H9 (cell line): ENCODE data around the gene PNPLA1. TPM values are rescaled to one million over a fixed set of nuclear protein-coding genes. Genes with fewer than 3 reads are reported as not detected.

ENCODE experiments used
- DNase-seq: peaks from one replicate; pipeline ENCODE4 v3.0.0-alpha.2; 2017
- H2AFZ ChIP-seq: one replicate; pipeline ENCODE4 v1.6.1; 2013; ENCODE audit warnings: mild to moderate bottlenecking, low read length, control low read depth, moderate library complexity
- H2AK5ac ChIP-seq: 2 replicates; pipeline ENCODE4 v1.6.1; 2013; ENCODE audit warnings: low read length, control low read depth, mixed read lengths; ENCODE audit not compliant: insufficient read length
- H2BK120ac ChIP-seq: one replicate; pipeline ENCODE4 v1.6.1; 2013; ENCODE audit warnings: low read depth, mild to moderate bottlenecking, low read length, control low read depth, inconsistent platforms; ENCODE audit not compliant: poor library complexity, severe bottlenecking
- H2BK12ac ChIP-seq: 2 replicates; pipeline ENCODE4 v1.6.1; 2013; ENCODE audit warnings: low read length, control low read depth, mixed read lengths, low read depth; ENCODE audit not compliant: insufficient read length
- H2BK15ac ChIP-seq: 2 replicates; pipeline ENCODE4 v1.6.1; 2013; ENCODE audit warnings: low read depth, low read length, control low read depth
- H2BK20ac ChIP-seq: one replicate; pipeline ENCODE4 v1.6.1; 2013; ENCODE audit warnings: low read depth, mild to moderate bottlenecking, low read length, control low read depth, inconsistent platforms; ENCODE audit not compliant: poor library complexity, severe bottlenecking
- H2BK5ac ChIP-seq: 2 replicates; pipeline ENCODE4 v1.6.1; 2013; ENCODE audit warnings: low read length, control low read depth, mixed read lengths; ENCODE audit not compliant: insufficient read length
- H3K14ac ChIP-seq: 2 replicates; pipeline ENCODE4 v1.6.1; 2013; ENCODE audit warnings: low read length, control low read depth; ENCODE audit not compliant: insufficient read depth
- H3K18ac ChIP-seq: 2 replicates; pipeline ENCODE4 v1.6.1; 2013; ENCODE audit warnings: low read depth, mild to moderate bottlenecking, mixed read lengths, low read length, control low read depth; ENCODE audit not compliant: insufficient read length
- H3K23ac ChIP-seq: 2 replicates; pipeline ENCODE4 v1.6.1; 2013; ENCODE audit warnings: low read length, control low read depth, mixed read lengths, low read depth; ENCODE audit not compliant: insufficient read length
- H3K23me2 ChIP-seq: 2 replicates; pipeline ENCODE4 v1.6.1; 2013; ENCODE audit warnings: low read depth, mild to moderate bottlenecking, mixed read lengths, low read length, control low read depth; ENCODE audit not compliant: insufficient read length, poor library complexity, severe bottlenecking
- H3K27ac ChIP-seq: 2 replicates; pipeline ENCODE4 v1.5.1; 2013; ENCODE audit warnings: low read length, control low read depth, mixed read lengths, low read depth; ENCODE audit not compliant: insufficient read length
- H3K27me3 ChIP-seq: 2 replicates; pipeline ENCODE4 v1.6.1; 2013; ENCODE audit warnings: low read length, control low read depth, inconsistent platforms; ENCODE audit not compliant: insufficient read depth
- H3K4ac ChIP-seq: 2 replicates; pipeline ENCODE4 v1.6.1; 2013; ENCODE audit warnings: low read depth, mild to moderate bottlenecking, control low read depth, inconsistent platforms, low read length, moderate library complexity
- H3K4me1 ChIP-seq: 2 replicates; pipeline ENCODE4 v1.6.1; 2013; ENCODE audit warnings: low read length, control low read depth, inconsistent platforms; ENCODE audit not compliant: insufficient read depth
- H3K4me2 ChIP-seq: 2 replicates; pipeline ENCODE4 v1.6.1; 2013; ENCODE audit warnings: low read length, control low read depth, mixed read lengths; ENCODE audit not compliant: insufficient read length, insufficient read depth
- H3K56ac ChIP-seq: 2 replicates; pipeline ENCODE4 v1.6.1; 2013; ENCODE audit warnings: low read depth, mild to moderate bottlenecking, mixed read lengths, low read length, control low read depth; ENCODE audit not compliant: insufficient read length
- H3K79me1 ChIP-seq: 2 replicates; pipeline ENCODE4 v1.6.1; 2013; ENCODE audit warnings: low read depth, mild to moderate bottlenecking, moderate library complexity, low read length, control low read depth, inconsistent platforms; ENCODE audit not compliant: insufficient read depth, poor library complexity, severe bottlenecking
- H3K79me2 ChIP-seq: 2 replicates; pipeline ENCODE4 v1.6.1; 2013; ENCODE audit warnings: low read length, control low read depth, inconsistent platforms; ENCODE audit not compliant: insufficient read depth
- H3K9ac ChIP-seq: 2 replicates; pipeline ENCODE4 v1.6.1; 2013; ENCODE audit warnings: low read length, control low read depth, mixed read lengths; ENCODE audit not compliant: insufficient read length; ENCODE audit errors: extremely low read depth
- H3K9me3 ChIP-seq: one replicate; pipeline ENCODE4 v1.6.1; 2013; ENCODE audit warnings: low read depth, low read length, inconsistent platforms; ENCODE audit not compliant: control insufficient read depth
- H3T11ph ChIP-seq: one replicate; pipeline ENCODE4 v1.6.1; 2013; ENCODE audit warnings: mild to moderate bottlenecking, low read length, control low read depth, inconsistent platforms
- H4K20me1 ChIP-seq: one replicate; pipeline ENCODE4 v1.6.1; 2013; ENCODE audit not compliant: control insufficient read depth, insufficient read length, insufficient read depth
- H4K5ac ChIP-seq: 2 replicates; pipeline ENCODE4 v1.6.1; 2013; ENCODE audit warnings: low read depth, mild to moderate bottlenecking, mixed read lengths, low read length, control low read depth; ENCODE audit not compliant: insufficient read length
- H4K8ac ChIP-seq: replicated peaks from 2 replicates; pipeline ENCODE4 v1.6.1; 2013; ENCODE audit warnings: low read length, control low read depth, mixed read lengths, low read depth; ENCODE audit not compliant: insufficient read length
- H4K91ac ChIP-seq: 2 replicates; pipeline ENCODE4 v1.6.1; 2013; ENCODE audit warnings: low read depth, mild to moderate bottlenecking, moderate library complexity, mixed read lengths, low read length, control low read depth; ENCODE audit not compliant: insufficient read length
- H3K27ac Mint-ChIP-seq, 3 experiments: 2 replicates in 2 of 3; 3 replicates in 1 of 3; pipeline ENCODE4 v1.8.0; 2020 to 2021; ENCODE audit warnings: mixed read lengths in 3 of 3, mild to moderate bottlenecking in 1 of 3, moderate library complexity in 1 of 3
- H3K27me3 Mint-ChIP-seq: 2 replicates; pipeline ENCODE4 v1.8.0; 2021; ENCODE audit warnings: low read depth, mild to moderate bottlenecking, moderate library complexity, mixed read lengths
- H3K36me3 Mint-ChIP-seq, 3 experiments: 2 replicates in 2 of 3; 3 replicates in 1 of 3; pipeline ENCODE4 v1.8.0; 2020 to 2021; ENCODE audit warnings: low read depth in 3 of 3, mixed read lengths in 3 of 3; ENCODE audit not compliant: insufficient read depth in 1 of 3
- H3K4me1 Mint-ChIP-seq, 2 experiments: 2 replicates each; pipeline ENCODE4 v1.8.0; 2020; ENCODE audit warnings: mixed read lengths in 2 of 2
- H3K4me3 Mint-ChIP-seq, 2 experiments: 2 replicates in 1 of 2; 3 replicates in 1 of 2; pipeline ENCODE4 v1.8.0; 2020 to 2021; ENCODE audit warnings: mild to moderate bottlenecking in 2 of 2, mixed read lengths in 2 of 2, moderate library complexity in 1 of 2
- H3K9me3 Mint-ChIP-seq, 2 experiments: 2 replicates in 1 of 2; 3 replicates in 1 of 2; pipeline ENCODE4 v1.8.0; 2020; ENCODE audit warnings: mild to moderate bottlenecking in 2 of 2, mixed read lengths in 2 of 2, moderate library complexity in 1 of 2
- CTCF ChIP-seq: fragments of 200-600 bp; sonication (generic); conservative IDR thresholded peaks from 3 replicates; pipeline ENCODE4 v1.8.0; 2021; ENCODE audit warnings: antibody characterized with exemption, mild to moderate bottlenecking
- WGBS: extraction: QIAGEN DNeasy Blood & Tissue Kit; methylation state at CpG from one replicate; pipeline ENCODE4 v1.1.7; 2013; ENCODE audit warnings: missing lambda C conversion rate, low lambda C conversion rate, mixed read lengths; ENCODE audit not compliant: insufficient read length; ENCODE audit errors: extremely low coverage; 5-methylcytosine and 5-hydroxymethylcytosine counted together
- total RNA-seq: library from RNA; stranded (reverse); gene quantifications from 2 replicates; pipeline ENCODE4 v1.2.1, GENCODE V29; 2021

The PNPLA1 gene
- total RNA-seq, 1 experiment from 2014 or later: 0.09 TPM

- H3K27ac Mint-ChIP-seq: no peak overlapping the region; a peak in 1 of 7 replicates
- DNase-seq: no peak
- no peaks in the 10 kb centered on the region for H3K27me3 ChIP-seq
- H3T11ph ChIP-seq: no peak overlapping the region
- H3K27me3 Mint-ChIP-seq: no peaks in the 10 kb centered on the region; the same call in 1 of the 2 replicates
- no peak overlapping the region for H3K23ac ChIP-seq
- H3K79me2 ChIP-seq: no peaks in the 10 kb centered on the region
- H3K56ac ChIP-seq: no peak overlapping the region
- H3K9me3 Mint-ChIP-seq: no peaks in the 10 kb centered on the region
- H3K14ac ChIP-seq: no peak overlapping the region
- no peaks in the 10 kb centered on the region for H4K20me1 ChIP-seq
- no peak overlapping the region for H2AFZ ChIP-seq
- H3K36me3 Mint-ChIP-seq: no peaks in the 10 kb centered on the region
- H3K4me1 Mint-ChIP-seq: peaks cover 11 to 13% of the 10 kb centered on the region in 2 experiments
- H3K4ac ChIP-seq: no peak overlapping the region
- no CpG with 5 or more reads among the region's 2 CpGs for WGBS
- H4K5ac ChIP-seq: no peak overlapping the region
- H3K9me3 ChIP-seq: no peaks in the 10 kb centered on the region
- no peak overlapping the region for H2BK12ac ChIP-seq
- TF ChIP-seq CTCF: no peak
- H3K79me1 ChIP-seq: no peaks in the 10 kb centered on the region
- no peak overlapping the region for H3K4me2 ChIP-seq
- no peak overlapping the region for H3K9ac ChIP-seq
- no peak overlapping the region for H3K27ac ChIP-seq
- no peak overlapping the region for H3K4me3 Mint-ChIP-seq
- H2AK5ac ChIP-seq: no peak overlapping the region
- no peak overlapping the region for H3K18ac ChIP-seq
- no peak overlapping the region for H2BK120ac ChIP-seq
- H2BK20ac ChIP-seq: no peak overlapping the region
- H2BK5ac ChIP-seq: no peak overlapping the region
- no peak overlapping the region for H4K8ac ChIP-seq
- H2BK15ac ChIP-seq: no peak overlapping the region
- H4K91ac ChIP-seq: no peak overlapping the region
- no peaks in the 10 kb centered on the region for H3K4me1 ChIP-seq
- no peaks in the 10 kb centered on the region for H3K23me2 ChIP-seq
These were observed 17.9 kb upstream of the PNPLA1 start for GRCh38 chr6:36252005-36252404.
